Gastroesophageal sphincter (tissue), 3 donors: ENCODE measurements around the gene RUNDC1.

Experiments used
- CTCF ChIP-seq, 4 experiments: fragments of 200-600 bp in 2 of 4; fragments of 450-650 bp in 2 of 4; sonication (generic) in 1 of 4; IDR thresholded peaks; one replicate each; pipeline ENCODE4 v1.5.1; 2017 to 2019; ENCODE audit warnings: antibody characterized with exemption in 4 of 4, mild to moderate bottlenecking in 2 of 4, moderate library complexity in 2 of 4
- EP300 ChIP-seq: sonication (generic); formaldehyde crosslinking; IDR thresholded peaks from one replicate; pipeline ENCODE4 v1.6.1; 2017; ENCODE audit warnings: antibody characterized with exemption, mild to moderate bottlenecking
- POLR2A ChIP-seq, 2 donors: fragments of 450-650 bp; IDR thresholded peaks; one replicate each; pipeline ENCODE4 v1.6.1; 2017; ENCODE audit warnings: antibody characterized with exemption in 2 of 2, mild to moderate bottlenecking in 2 of 2, moderate library complexity in 1 of 2

- no peak for TF ChIP-seq CTCF (IDR thresholded peaks at IDR 0.05)
- no peak for TF ChIP-seq POLR2A (IDR thresholded peaks at IDR 0.05)
- TF ChIP-seq EP300: no peak
These were observed 60.3 kb downstream of the RUNDC1 start for GRCh38 chr17:43040655-43041054.
